ENCODE data around the gene FBXL17.

DNA sequence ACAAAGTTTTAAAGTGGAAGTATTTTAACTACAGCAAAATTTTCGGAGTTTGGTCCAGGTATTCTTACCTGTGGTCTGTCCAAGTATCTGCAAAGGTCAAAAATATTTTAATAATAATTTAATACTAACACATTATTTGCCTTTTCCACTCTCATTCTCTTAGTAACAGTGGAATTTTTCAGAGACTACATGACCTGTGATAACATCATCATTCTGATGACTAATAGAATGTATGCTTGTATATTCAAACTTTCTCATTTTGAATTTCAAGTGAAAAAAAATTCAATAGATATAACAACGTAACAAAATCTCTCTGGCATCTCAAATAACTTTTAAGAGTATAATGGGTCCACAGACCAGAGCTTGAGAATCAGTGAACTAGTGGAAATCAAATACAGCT lies 78.3 kb downstream of the FBXL17 start:
- TF ChIP-seq POLR2A (IDR thresholded peaks at IDR 0.05), result no peak
- TF ChIP-seq, protein P1, sequence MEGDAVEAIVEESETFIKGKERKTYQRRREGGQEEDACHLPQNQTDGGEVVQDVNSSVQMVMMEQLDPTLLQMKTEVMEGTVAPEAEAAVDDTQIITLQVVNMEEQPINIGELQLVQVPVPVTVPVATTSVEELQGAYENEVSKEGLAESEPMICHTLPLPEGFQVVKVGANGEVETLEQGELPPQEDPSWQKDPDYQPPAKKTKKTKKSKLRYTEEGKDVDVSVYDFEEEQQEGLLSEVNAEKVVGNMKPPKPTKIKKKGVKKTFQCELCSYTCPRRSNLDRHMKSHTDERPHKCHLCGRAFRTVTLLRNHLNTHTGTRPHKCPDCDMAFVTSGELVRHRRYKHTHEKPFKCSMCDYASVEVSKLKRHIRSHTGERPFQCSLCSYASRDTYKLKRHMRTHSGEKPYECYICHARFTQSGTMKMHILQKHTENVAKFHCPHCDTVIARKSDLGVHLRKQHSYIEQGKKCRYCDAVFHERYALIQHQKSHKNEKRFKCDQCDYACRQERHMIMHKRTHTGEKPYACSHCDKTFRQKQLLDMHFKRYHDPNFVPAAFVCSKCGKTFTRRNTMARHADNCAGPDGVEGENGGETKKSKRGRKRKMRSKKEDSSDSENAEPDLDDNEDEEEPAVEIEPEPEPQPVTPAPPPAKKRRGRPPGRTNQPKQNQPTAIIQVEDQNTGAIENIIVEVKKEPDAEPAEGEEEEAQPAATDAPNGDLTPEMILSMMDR (IDR thresholded peaks at IDR 0.05), result no peak

Data from breast epithelium (tissue), 3 donors.